Measurements from ENCODE around the gene MROH2B.

MROH2B gene

DNA sequence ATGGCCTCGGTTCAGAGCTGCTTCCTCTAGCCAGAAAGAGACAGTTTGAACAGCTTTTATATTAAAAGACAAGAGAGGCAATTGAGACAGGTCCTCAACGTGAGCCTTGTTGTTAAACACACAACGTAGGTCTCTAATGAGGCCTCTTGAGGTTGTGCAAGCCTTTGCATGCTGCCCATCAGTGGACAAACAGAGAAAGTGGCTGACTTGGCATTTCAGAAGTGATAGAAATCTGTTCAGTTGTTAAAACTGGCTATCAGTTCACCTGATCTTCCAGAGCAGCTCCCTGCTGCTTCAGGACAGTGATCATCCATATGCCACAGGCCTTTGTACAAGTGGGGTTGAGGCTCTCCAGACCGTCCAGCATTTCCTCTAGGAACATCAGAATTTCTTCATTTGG is 58.8 kb downstream of the MROH2B start:
- DNase-seq = no peak

GRCh38 chr5:41010572-41010971 is 60.6 kb downstream of the MROH2B start:
- no peak for DNase-seq

DNA sequence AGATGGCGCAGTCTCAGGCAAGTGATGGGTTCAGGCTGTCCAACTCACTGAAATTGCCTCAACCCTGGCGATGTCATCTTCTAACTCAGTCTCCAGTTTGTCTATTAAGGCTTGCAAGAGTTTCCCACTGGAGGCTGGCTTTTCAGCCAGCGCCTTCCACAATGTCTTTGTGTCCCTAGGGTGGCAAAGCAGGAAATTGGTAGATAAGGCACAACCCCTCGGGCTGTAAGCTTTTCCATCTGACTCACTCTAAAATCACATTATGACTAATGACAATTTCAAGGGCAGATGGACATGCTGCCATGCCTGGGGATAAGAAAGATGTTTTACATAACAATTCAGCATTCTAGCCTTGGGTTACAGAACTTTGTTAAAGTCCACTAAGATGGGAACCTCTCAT is 61.9 kb downstream of the MROH2B start:
- no peak for DNase-seq

DNA sequence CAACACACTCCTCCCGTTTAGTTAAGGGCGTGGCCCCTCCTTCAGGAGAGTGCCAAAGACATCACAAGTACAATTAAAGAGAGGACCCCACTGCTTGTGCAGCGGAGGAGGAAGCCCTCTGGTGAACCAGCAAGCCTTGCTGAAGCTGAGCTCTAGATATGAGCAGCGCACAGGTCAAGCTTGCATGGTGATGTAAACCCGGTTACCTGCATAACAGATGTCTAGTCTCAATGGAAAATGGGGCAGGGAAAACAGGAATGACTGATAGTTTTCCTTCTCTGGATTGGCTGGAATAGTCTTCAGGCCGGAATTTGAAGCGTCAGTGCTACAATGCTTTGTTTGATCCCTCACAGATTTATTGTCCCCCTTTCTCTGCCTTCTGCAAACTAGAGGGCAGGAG is 66.2 kb downstream of the MROH2B start:
- no peak for DNase-seq

DNA sequence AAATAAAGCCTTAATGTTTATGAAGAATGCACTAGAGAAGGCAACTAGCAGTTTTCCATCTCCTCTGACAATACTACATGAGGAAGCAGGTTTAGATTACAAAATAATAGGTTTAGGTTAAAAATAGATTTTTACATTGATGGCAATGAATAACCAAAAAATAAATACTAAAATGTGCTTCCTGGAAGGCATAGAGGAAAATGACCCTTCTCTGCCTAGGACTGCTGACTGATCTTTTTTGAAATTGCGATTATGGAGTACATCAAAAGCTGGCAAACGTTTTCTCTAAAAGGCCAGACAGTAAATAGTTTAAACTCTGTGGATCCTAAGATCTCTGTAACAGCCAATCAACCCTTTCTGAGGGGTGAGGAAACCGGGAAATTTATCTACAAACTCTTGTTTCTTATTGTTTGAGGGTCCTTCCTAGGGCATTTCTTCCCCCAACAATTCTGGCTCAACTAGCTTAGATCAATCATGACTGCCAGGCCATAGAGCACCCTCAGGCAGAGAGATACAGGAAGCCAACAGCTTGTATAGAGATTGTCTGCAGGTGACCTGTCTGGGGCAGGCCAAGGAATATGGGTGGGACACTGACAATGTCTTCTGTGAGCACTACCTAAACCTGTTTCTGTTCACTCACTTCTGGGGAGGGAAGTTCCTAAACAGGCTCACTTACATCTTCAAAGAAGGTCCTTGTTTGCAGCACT is 67.3 kb downstream of the MROH2B start:
- DNase-seq = no peak

- no peak for DNase-seq
Observed at GRCh38 chr5:40999966-41000365, 71.2 kb downstream of the MROH2B start.

GRCh38 chr5:40999142-40999541 is 72.0 kb downstream of the MROH2B start:
- no peak for DNase-seq

- no peak for DNase-seq
Observed at GRCh38 chr5:40995801-40996586, 75.1 kb downstream of the MROH2B start.

DNA sequence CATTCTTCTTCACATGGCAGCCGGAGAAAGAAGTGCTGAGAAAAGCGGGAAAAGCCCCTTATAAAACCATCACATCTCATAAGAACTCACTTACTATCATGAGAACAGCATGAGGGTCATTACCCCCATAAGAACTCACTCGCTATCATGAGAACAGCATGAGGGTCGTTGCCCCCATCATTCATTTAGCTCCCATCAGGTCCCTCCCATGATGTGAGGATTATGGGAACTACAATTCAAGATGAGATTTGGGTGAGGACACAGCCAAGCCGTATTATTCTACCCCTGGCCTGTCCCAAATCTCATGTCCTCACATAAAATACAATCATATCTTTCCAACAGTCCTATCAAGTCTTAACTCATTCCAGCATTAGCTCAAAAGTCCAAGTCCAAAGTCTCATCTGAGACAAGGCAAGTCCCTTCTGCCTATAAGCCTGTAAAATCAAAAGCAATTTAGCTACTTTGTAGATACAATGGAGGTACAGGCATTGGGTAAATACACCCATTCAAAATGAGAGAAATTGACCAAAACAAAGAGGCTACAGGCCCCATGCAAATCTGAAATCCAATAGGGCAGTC is 79.1 kb downstream of the MROH2B start:
- DNase-seq = no peak

DNA sequence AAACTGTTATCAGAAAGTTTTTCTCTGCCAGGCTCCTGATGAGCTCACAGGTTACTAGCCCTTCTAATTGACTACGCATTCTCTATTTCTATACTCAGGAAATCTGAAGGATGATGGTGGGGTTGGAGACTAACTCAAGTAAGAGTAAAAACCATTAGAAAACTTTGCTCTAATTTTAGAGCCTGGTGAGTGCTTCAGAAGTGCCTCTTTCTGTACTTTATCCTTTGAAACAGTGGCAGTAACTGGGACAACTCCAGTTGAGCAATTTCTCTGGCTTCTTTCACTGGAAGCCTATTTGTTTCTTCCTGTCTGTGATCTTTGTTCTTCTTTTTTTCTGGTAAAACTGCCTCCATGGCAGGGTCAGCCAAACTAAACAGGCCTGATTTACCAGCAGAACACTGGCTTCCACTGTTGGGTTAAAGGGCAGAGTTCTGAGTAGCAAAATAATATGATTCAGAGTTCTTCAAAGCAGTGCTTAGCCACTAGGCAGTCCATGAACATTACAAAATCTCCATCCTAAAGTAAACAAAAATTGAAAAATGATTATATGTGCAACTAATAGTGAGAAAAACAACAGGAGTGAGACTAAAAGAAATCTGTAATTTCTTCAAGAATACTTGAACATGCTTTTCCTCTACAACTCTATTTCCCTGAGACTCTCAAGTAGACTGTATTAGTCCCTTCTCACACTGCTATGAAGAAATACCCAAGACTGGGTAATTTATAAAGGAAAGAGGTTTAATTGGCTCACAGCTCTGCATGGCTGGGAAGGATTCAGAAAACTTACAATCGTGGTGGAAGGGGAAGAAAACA is 79.8 kb downstream of the MROH2B start:
- no peak for DNase-seq

DNA sequence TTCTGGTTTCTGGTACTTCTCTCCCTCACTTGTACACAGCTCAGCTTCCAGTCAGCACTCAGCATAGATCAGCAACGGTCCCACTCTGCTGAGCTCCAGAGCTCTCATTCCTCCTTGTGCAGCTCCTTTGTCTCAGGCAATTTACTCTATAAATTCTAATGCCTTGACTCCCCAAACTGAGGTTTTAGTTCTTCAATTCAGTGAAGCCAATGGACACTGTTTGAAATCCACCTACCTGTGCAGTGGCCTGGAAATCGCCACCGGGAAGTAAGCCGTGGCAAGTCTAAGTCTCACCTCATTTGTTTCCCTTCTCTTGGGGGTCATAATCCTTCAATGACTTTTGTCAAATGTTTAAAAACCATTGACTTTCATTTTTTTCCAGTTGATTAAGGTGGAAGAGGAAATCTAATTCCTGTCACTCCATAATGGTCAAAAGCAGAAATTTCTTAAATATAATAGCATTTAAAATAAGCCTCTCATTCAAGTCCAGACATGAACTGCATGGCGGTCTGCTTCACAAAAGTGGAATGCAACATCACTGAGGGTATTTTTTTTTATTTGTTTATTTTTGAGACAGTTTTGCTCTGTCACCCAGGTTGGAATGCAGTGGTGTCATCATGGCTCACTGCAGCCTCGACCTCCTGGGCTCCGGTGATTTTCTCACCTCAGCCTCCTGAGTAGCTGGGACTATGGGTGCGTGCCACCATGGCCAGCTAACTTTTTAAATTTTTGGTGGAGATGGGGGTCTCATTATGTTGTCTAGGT is 82.2 kb downstream of the MROH2B start:
- no peak for DNase-seq

DNA sequence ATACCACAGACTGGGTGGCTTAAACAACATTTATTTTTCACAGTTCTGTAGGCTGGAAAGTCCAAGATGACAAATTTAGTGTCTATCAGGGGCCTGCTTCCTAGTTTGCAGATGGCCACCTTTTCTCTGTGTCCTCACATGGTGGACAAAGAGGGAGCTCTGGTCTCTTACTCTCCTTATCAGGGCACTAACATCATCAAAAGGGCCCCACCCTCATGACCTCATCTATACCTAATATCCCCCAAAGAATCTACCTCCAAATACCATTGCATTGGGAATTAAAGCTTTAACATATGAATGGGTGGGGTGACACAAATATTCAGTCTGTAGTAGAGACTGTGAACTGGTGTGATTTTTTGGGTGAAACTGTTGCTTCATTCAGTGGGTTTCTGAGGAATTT is 83.8 kb downstream of the MROH2B start:
- DNase-seq = no peak

DNA sequence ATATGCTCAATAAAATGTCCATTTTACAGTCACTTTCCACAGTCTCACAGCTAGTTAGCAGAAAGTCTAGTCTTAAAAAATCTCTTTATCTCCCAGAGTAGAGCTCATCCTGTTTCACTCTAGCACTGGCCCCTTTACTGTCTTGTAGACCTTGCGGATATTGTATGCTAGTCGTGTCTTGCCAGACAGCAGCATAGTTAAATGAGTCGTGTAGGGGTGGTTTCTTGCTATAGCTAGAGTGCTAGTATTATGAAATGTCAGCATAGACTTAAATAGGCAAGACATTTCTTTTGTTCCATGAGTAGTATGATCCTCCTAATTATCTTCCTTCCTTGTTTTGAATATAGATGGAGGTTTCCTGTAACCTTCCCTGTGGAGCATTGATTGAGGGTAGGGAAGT is 84.5 kb downstream of the MROH2B start:
- DNase-seq = no peak

GRCh38 chr5:40985501-40985900 is 85.6 kb downstream of the MROH2B start:
- DNase-seq = no peak

DNA sequence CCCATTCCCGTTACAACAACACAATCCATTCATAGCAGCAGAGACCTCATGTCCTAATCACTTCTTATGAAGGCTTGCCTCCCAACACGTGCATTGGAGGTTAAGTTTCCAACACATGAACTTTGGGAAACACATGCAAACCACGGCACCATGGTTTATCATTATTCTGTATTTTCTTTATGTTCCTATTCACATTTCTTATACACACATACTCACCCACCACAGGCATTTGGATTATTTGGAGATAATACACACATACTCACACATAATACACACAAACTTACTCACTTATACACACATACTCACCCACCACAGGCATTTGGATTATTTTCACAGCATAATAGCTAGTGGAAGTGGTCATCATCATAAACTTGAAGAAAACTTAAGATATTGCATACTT is 86.3 kb downstream of the MROH2B start:
- DNase-seq = no peak

GRCh38 chr5:40983781-40984180 is 87.4 kb downstream of the MROH2B start:
- no peak for DNase-seq

DNA sequence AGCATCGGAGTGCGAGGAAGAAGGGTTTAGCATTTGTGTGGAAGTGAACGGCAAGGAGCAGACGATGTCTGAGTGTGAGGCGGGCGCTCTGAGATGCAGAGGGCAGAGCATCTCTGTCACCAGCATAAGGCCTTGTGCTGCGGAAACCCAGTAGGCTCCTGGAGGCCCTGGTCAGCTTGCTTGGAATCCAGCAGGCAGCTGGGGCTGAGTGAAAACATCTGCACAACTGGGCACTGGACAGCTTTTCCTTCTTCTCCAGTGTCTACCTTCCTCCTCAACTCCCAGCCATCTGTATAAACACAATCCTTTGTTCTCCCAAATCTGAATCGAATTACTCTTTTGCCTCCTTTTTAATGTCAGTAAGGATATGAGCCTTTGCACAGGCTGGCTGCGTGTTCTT is 89.7 kb downstream of the MROH2B start:
- DNase-seq = no peak

GRCh38 chr5:40976836-40977235 is 94.3 kb downstream of the MROH2B start:
- DNase-seq = no peak

- DNase-seq = no peak
Observed at GRCh38 chr5:40976041-40976440, 95.1 kb downstream of the MROH2B start.

GRCh38 chr5:40973364-40974004 is 97.7 kb downstream of the MROH2B start:
- DNase-seq = no peak

DNA sequence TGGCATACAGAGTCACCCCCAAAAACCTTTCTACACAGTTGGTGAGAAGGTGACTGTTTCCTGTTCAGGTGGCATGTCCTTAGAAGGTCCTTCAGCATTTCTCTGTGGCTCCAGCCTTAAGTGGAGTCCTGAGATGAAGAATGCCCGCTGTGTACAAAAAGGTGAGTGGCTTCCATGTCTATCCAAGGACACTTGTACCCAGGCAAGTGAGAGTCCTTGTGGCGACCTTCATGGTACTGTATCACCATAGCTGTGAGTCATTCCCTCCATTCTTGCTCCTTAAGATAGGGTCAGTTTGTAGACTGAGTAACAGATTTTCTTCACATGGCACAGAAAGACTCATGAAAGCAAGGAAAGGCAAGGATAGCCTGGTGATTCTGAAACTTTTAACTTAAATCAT is 98.7 kb downstream of the MROH2B start:
- no peak for DNase-seq

All from NCI-H226 (cell line).